CD4-positive, alpha-beta T cell (primary cell): ENCODE results near the gene TLX2. TPM values are rescaled to one million over a fixed set of nuclear protein-coding genes. Genes with fewer than 3 reads are reported as not detected.

Experiments used
- ATAC-seq: fragments of 200-7000 bp; cut with Tn5 transposase; one replicate; pipeline ENCODE4 v1.10.0; 2022; ENCODE audit warnings: mild to moderate bottlenecking; ENCODE audit not compliant: poor library complexity
- CTCF ChIA-PET: fragments of 350-600 bp; sonication (Branson Sonifier 250); formaldehyde crosslinking; loops from one replicate; lab custom pipeline; 2021; ENCODE audit warnings: antibody characterized with exemption, inconsistent platforms; lab: Charles Lee
- POLR2A ChIA-PET: fragments of 350-600 bp; sonication (Branson Sonifier 250); formaldehyde crosslinking; loops from one replicate; lab custom pipeline; 2021; ENCODE audit warnings: antibody characterized with exemption, inconsistent platforms; lab: Charles Lee
- DNase-seq, 14 experiments: peaks; one replicate each; pipeline ENCODE4 v3.0.0-alpha.2; 2013 to 2020; ENCODE audit warnings: mixed read lengths in 2 of 14
- H3K27ac ChIP-seq, 2 donors: one replicate each; pipeline versions ENCODE4 v1.5.1 to v1.7.0; 2013; ENCODE audit warnings: low read length in 2 of 2, low read depth in 1 of 2, mild to moderate bottlenecking in 1 of 2
- H3K27me3 ChIP-seq, 2 experiments: 1 replicate in 1 of 2; 2 replicates in 1 of 2; pipeline versions ENCODE4 v1.6.1 to v1.7.0; 2013; ENCODE audit warnings: low read length in 2 of 2, control low read depth in 1 of 2, mild to moderate bottlenecking in 1 of 2, moderate library complexity in 1 of 2; ENCODE audit not compliant: insufficient read depth in 2 of 2, control insufficient read depth in 1 of 2
- H3K36me3 ChIP-seq: one replicate; pipeline ENCODE4 v1.6.1; 2013; ENCODE audit warnings: low read length, control low read depth; ENCODE audit not compliant: insufficient read depth
- H3K4me1 ChIP-seq: one replicate; pipeline ENCODE4 v1.6.1; 2013; ENCODE audit warnings: low read length, control low read depth; ENCODE audit not compliant: insufficient read depth
- H3K4me3 ChIP-seq: one replicate; pipeline ENCODE4 v1.5.1; 2013; ENCODE audit warnings: mild to moderate bottlenecking, low read length, moderate library complexity
- H3K9me3 ChIP-seq, 2 experiments: 1 replicate in 1 of 2; 2 replicates in 1 of 2; pipeline versions ENCODE4 v1.6.1 to v1.7.0; 2013; ENCODE audit warnings: low read length in 2 of 2, mild to moderate bottlenecking in 2 of 2, control low read depth in 1 of 2, moderate library complexity in 1 of 2; ENCODE audit not compliant: control insufficient read depth in 1 of 2, insufficient read depth in 1 of 2
- H3K27ac Mint-ChIP-seq: one replicate; pipeline ENCODE4 v1.8.0; 2020; ENCODE audit warnings: mixed read lengths
- H3K27me3 Mint-ChIP-seq: one replicate; pipeline ENCODE4 v1.8.0; 2021; ENCODE audit warnings: mixed read lengths
- H3K36me3 Mint-ChIP-seq: one replicate; pipeline ENCODE4 v1.8.0; 2021; ENCODE audit warnings: low read depth, mixed read lengths
- H3K4me1 Mint-ChIP-seq: one replicate; pipeline ENCODE4 v1.8.0; 2021; ENCODE audit warnings: low read depth, mixed read lengths
- H3K4me3 Mint-ChIP-seq: one replicate; pipeline ENCODE4 v1.8.0; 2020; ENCODE audit warnings: mild to moderate bottlenecking, mixed read lengths
- H3K9me3 Mint-ChIP-seq: one replicate; pipeline ENCODE4 v1.8.0; 2020; ENCODE audit warnings: mixed read lengths
- intact Hi-C, 2 experiments: fragments of 100-400 bp; cut with DNase I in 1 of 2; cut with micrococcal nuclease in 1 of 2; formaldehyde crosslinking; loops; one replicate each; pipeline versions ENCODE4 v1.15.1 to v1.9.0; 2023 to 2025; cut with DNase I, micrococcal nuclease
- total RNA-seq, 174 experiments: library from RNA in 2 of 174; stranded (reverse) in 2 of 174; gene quantifications; one replicate each; pipeline ENCODE4 v1.2.3 and lab custom pipeline; 2021 to 2026
- TF ChIP-seq, protein P1 (sequence below): fragments of 200-600 bp; IDR thresholded peaks from one replicate; pipeline ENCODE4 v1.8.0; 2022; ENCODE audit warnings: antibody characterized with exemption, mild to moderate bottlenecking

The TLX2 gene
- total RNA-seq, 2 experiments from 2014 or later, result 0.14 to 0.30 TPM

DNA sequence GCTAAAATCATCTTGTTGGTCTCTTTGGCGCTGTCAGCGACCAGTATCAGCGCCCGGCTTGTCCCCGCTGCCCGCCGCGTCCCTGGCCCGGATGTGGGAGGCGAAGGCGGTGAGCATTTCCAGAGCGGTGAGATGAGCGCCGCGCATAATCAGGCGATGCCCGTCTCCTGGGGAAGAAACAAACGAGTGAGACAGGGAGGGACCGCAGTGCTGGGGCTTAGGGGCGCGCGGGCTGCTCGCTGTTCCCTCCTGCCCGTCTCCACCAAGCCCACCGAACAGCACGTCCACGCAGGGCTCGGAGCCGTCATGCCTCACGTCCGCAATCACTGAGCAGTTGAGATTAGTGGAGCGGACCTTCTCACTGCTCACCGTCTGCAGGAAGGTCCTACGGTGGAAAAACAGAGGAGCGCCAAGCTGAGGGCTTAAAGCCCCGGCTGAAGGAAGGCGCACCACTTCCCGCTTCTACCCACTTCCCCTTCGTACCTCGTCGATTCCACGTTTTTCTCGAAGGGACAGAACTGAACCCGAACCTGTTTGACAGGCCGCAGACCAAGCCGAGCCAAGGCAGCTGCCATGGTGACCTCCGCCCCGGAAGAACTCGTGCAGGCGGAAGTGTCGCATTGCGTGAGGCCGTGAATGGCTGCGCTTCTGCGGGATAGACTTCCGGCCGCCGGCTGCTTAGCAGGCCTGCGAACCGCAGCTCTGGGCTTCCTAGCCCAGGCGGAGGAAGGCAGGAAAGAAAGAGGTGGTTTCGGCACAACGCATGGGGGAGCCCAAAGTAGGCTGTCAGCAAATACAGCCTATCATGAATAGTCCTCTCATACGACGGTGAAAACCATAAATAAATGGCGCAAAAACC, 41.9 kb upstream of the TLX2 start, which contains the start of gene MRPL53:
TSS of gene MRPL53 (minus strand) at position 595 of the 859 bp plus-strand sequence. CDS start at position 575, 20 bp downstream.
- peaks cover 41% of the 10 kb centered on the region for H3K36me3 Mint-ChIP-seq
- no peaks in the 10 kb centered on the region for H3K27me3 Mint-ChIP-seq
- H3K27ac Mint-ChIP-seq, result peak within 1 kb of the TSS; percentile 96
- Histone ChIP-seq H3K4me3 (peak within 1 kb of the TSS; percentile 80), H3K4me1 (peaks cover 30% of the 10 kb centered on the region), H3K9me3 (no peaks in the 10 kb centered on the region), H3K27ac (peak within 1 kb of the TSS; percentile 85 to 91), H3K27me3 (no peaks in the 10 kb centered on the region), H3K36me3 (peaks cover 22% of the 10 kb centered on the region)
- POLR2A ChIA-PET, result interaction anchor here (0.9 to 9.1 kb wide), 16 partner anchors 10 to 735 kb away, joined by 3 to 225 read pairs (median 5); partner anchors contain the start of genes AUP1, C2orf81, CCDC142 and DQX1
- TF ChIP-seq, protein P1, sequence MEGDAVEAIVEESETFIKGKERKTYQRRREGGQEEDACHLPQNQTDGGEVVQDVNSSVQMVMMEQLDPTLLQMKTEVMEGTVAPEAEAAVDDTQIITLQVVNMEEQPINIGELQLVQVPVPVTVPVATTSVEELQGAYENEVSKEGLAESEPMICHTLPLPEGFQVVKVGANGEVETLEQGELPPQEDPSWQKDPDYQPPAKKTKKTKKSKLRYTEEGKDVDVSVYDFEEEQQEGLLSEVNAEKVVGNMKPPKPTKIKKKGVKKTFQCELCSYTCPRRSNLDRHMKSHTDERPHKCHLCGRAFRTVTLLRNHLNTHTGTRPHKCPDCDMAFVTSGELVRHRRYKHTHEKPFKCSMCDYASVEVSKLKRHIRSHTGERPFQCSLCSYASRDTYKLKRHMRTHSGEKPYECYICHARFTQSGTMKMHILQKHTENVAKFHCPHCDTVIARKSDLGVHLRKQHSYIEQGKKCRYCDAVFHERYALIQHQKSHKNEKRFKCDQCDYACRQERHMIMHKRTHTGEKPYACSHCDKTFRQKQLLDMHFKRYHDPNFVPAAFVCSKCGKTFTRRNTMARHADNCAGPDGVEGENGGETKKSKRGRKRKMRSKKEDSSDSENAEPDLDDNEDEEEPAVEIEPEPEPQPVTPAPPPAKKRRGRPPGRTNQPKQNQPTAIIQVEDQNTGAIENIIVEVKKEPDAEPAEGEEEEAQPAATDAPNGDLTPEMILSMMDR, result no peak
- CTCF ChIA-PET, result interaction anchor here (0.9 to 2.1 kb wide), 5 partner anchors 11 to 81 kb away, joined by 3 to 21 read pairs (median 5); partner anchors contain the start of genes CCDC142, INO80B, TTC31 and WBP1
- H3K4me1 Mint-ChIP-seq, result peaks cover 25% of the 10 kb centered on the region
- peak within 1 kb of the TSS; percentile 95 for H3K4me3 Mint-ChIP-seq
- ATAC-seq, result peak; percentile 92
- peak; percentile 96 to 99 (median 97) for DNase-seq
- intact Hi-C loops, result loop anchor here (1.0 to 5.0 kb wide), 6 partner anchors 10 to 80 kb away; partner anchors contain the start of genes C2orf81 (in 1 of the 2), CCDC142 (in 1 of the 2), INO80B (in 1 of the 2) and TTC31 (in 1 of the 2)
- no peaks in the 10 kb centered on the region for H3K9me3 Mint-ChIP-seq

DNA sequence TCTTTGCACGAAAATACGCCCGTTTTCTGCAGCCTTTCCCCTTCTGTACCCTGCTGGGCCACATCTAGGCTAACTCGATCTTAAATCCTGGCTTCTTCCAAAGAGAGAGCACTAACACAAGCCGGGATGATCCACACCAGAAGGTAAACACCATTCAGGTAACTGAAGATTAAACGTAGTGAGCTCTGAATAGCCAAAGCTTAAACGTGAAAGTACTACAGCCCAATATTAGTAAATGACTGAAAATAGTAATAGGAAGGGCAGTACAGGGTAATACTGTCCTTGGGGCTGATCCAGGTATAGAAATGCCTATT, 41.3 kb upstream of the TLX2 start:
- Mint-ChIP-seq H3K4me1 (peaks cover 25% of the 10 kb centered on the region), H3K9me3 (no peaks in the 10 kb centered on the region), H3K4me3 (peak overlapping the region; percentile 95), H3K27me3 (no peaks in the 10 kb centered on the region), H3K36me3 (peaks cover 45% of the 10 kb centered on the region), H3K27ac (peak overlapping the region; percentile 96)
- ATAC-seq (no peak), DNase-seq (no peak)
- intact Hi-C loops, result loop anchor here (1.0 to 5.0 kb wide), 6 partner anchors 9 to 81 kb away; partner anchors contain the start of genes C2orf81 (in 1 of the 2), CCDC142 (in 1 of the 2), INO80B (in 1 of the 2) and TTC31 (in 1 of the 2)
- Histone ChIP-seq H3K36me3 (peaks cover 27% of the 10 kb centered on the region), H3K4me1 (peaks cover 30% of the 10 kb centered on the region), H3K27me3 (no peaks in the 10 kb centered on the region), H3K27ac (peak overlapping the region; percentile 85 to 91), H3K9me3 (no peaks in the 10 kb centered on the region), H3K4me3 (peak overlapping the region; percentile 80)
- POLR2A ChIA-PET, result interaction anchor here (0.9 to 9.1 kb wide), 16 partner anchors 9 to 736 kb away, joined by 3 to 225 read pairs (median 5); partner anchors contain the start of genes AUP1, C2orf81, CCDC142 and DQX1
- CTCF ChIA-PET, result interaction anchor here (1.0 to 2.1 kb wide), 4 partner anchors 10 to 81 kb away, joined by 3 to 21 read pairs (median 6); partner anchors contain the start of genes CCDC142, TTC31 and WBP1
- TF ChIP-seq, protein P1, result no peak

DNA sequence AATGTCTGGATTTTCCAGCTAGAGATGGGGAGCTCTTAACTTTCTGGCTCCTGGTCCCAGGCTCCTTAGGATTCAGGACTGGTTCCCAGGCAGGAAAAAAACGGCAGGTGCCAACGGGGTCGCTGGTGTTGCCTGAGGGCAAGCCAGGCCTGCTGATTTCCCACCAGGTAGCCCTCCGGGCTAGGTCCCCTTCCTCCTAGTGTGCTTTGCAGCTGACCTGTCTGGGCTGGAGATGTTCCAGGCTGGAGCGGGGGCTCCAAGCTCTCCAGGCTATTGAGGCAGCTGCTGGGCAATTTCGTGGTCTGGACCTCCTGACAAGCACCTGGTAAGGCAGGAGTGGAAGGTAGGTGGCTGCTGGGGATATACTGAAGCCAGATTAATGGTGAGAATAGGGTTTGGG, 39.8 kb upstream of the TLX2 start:
- Mint-ChIP-seq H3K4me3 (no peak overlapping the region), H3K27me3 (no peaks in the 10 kb centered on the region), H3K9me3 (no peaks in the 10 kb centered on the region), H3K36me3 (peaks cover 51% of the 10 kb centered on the region), H3K27ac (no peak overlapping the region), H3K4me1 (peaks cover 30% of the 10 kb centered on the region)
- intact Hi-C loops, result loop anchor here (5.0 kb wide), 2 partner anchors 52 to 82 kb away; partner anchors contain the start of genes C2orf81 (in 1 of the 2) and WDR54 (in 1 of the 2)
- Histone ChIP-seq H3K4me3 (no peak overlapping the region), H3K27me3 (no peaks in the 10 kb centered on the region), H3K9me3 (no peaks in the 10 kb centered on the region), H3K27ac (no peak overlapping the region), H3K36me3 (peaks cover 27% of the 10 kb centered on the region), H3K4me1 (peaks cover 30% of the 10 kb centered on the region)
- ChIA-PET CTCF (interaction anchor here (0.8 to 2.2 kb wide), 5 partner anchors 9 to 83 kb away, joined by 3 to 8 read pairs (median 3); partner anchors contain the start of genes CCDC142, MOGS and TTC31), POLR2A (interaction anchor here (0.7 to 9.1 kb wide), 3 partner anchors 8 to 44 kb away, joined by 4 to 225 read pairs (median 86); partner anchors contain the start of genes CCDC142, INO80B, TTC31 and WBP1)
- ATAC-seq (no peak), DNase-seq (no peak)
- TF ChIP-seq, protein P1, result no peak
